ENCODE results near the gene DNAJC15.
"Not testable (repeated sequence)": the region's sequence is repeated elsewhere in the genome, so short reads cannot be mapped to it uniquely, and the experiment has no call there.

Gene DNAJC15

DNA sequence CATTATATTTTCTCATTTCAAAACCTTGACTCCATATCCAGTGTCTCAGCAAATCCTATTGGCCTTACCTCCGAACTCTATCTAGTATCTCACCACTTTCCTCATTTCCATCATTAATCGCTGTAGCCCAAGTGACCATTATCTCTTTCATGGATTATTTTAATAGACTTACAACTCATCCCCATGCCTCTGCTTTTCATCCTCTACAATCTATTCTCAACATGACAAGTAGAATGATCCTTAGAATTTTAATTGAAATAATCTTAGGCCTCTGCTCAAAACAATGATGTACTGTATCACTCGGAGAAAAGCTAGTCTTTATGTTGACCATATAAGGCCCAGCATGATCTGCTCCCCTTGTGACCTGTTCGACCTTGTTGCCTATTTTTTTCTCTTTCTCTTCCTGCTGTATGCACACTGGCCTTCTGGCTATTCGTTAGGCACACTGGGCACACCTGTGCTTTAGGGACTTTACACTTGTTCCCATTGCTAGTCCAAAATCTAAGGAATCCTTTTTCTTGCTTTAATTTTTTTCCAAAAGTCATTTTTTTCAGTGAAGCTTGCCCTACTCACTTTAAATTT lies 21.4 kb downstream of the DNAJC15 start:
- no peak for DNase-seq

DNA sequence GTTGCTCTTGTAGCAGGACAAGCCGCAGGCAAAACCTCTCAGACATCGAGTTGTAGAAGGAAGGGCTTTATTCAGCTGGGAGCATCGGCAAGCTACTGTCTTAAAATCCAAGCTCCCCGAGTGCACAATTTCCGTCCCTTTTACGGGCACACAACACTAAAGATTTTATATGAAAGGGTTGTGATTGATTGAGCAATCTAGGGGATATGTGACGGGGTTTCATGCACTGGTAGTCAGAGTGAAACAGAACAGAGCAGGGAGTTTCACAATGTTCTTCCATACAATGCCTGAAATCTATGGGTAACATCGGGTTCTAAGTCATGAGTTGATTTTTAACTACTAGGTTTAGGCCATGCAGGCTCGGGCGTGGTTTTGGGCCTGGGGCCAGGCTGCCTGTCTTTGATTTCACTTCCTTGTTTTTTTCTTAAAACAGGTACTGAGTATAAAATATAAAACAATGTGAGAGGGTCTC lies 22.0 kb downstream of the DNAJC15 start:
- peak in 4 of 56 donors; percentile 2 to 15 (median 10) for DNase-seq

DNA sequence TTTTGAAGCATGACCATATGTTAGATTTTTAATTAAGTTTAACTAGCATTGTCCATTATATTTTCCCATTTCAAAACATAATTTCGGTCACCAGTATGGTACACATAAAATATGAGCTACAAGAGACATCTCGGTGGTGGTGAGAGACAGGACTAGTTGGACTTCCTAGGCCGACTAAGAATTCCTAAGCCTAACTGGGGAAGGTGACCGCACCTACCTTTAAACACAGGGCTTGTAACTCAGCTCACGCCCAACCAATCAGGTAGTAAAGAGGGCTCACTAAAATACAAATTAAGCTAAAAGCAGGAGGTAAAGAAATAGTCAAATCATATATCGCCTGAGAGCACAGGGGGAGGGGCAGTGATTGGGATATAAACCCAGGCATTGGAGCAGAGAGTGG lies 22.9 kb downstream of the DNAJC15 start:
- no peak for DNase-seq

DNA sequence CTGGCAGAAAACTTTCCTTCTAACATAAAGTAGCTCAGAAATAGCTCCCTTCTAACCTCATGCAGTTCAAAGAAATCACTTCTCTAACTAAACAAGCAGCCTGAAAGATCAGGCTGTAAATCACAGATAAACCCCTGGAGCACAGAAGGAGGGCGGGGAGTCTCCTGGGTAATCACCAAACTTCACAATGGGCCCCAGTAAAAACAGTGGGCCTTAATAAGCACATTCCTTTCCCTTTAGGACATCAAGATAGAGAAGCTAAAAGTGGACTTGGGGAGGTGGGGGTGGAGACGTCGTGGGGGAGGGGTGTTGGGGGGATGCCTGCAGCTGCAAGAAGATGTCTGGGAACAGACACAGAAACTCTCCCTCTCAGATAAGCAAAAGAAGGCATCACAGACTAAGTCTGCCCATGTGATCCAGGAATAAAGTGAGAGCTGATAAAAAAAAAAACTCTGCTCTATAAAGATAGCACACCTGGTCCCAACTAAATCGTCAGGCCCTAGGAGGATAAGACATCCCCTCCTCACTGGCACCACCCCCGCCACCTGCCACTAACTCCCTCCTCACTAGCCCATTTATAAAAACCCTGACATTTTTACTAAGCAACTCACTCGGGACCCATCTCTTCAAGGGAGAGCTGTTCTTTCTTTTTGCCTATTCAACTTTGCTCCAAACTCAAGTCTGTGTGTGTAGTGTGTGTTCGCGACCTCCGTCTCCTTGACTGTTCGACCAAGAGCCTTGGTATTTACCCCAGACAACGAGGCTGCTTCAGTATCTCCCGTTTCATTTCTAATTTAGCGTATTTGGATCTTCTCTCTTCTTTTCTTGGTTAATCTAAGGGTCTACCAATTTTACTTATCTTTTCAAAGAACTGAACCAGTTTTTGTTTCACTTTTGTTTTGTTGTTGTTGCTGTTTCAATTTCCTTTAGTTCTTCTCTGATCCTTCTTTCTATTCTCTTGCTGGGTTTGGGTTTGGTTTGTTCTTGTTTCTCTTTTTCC lies 31.7 kb downstream of the DNAJC15 start:
- no peak for DNase-seq

DNA sequence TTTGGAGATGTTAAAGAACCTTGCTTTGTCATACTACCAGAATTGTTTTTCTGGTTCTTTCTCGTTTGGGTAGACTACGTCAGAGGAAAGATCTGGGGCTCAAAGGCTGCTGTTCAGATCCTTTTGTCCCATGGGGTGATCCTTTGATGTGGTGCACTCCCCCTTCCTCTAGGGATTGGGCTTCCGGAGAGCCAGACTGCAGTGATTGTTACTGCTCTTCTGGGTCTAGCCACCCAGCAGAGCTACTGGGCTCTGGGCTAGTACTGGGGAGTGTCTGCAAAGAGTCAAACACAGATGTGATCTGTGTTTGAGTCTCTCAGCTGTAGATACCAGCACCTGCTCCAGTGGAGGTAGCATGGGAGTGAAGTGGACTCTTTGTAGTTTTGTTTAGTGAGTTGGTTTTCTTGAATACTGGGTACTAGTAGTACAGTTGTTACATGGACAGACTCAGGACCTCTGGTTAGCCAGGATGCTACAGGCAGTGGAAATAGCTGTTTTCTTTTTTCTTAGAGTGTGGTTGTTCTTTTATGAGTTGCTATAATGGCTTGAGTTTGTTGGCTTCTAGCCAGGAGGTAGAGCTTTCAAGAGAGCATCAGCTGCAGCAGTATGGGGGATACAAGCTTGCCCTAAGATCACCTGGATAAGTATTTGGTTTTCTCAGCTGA lies 34.4 kb downstream of the DNAJC15 start:
- DNase-seq: no peak

DNA sequence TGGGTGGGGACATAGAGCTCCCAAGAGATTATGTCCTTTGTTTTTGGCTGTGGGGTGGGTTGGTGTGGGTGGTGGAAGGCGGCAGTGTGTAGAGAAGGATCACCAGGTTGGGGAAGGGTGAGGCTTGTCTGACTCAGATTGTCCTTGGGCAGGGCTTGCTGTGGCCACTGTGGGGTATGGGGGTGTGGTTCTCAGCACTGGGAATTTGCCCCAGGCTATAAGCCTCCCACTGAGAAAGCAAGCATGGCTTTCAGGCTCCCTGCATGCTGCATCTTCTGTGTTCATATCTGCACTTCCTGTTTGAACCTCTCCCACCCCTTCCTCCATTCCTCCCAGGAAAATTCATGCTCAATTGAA lies 34.9 kb downstream of the DNAJC15 start:
- DNase-seq: no peak

DNA sequence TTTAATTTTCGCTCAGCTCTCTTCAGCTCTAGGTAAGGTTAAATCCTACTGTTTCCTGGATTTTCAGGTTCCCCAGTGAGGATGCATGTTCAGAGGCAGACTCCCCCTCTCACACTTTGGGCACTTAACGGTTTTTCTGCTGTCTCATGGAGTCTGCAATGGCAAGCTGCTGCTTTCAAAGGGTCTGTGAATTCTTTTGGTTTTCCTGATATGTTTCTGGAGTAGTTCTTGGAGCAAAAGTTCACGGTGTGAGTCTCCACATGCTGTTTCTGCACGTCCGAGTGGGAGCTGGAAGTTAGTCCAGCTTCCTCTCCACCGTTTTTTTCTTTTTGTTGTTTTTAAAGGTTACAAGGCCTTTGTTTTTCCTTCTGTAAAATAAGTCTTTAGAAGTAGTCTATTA lies 35.4 kb downstream of the DNAJC15 start:
- no peak for DNase-seq

DNA sequence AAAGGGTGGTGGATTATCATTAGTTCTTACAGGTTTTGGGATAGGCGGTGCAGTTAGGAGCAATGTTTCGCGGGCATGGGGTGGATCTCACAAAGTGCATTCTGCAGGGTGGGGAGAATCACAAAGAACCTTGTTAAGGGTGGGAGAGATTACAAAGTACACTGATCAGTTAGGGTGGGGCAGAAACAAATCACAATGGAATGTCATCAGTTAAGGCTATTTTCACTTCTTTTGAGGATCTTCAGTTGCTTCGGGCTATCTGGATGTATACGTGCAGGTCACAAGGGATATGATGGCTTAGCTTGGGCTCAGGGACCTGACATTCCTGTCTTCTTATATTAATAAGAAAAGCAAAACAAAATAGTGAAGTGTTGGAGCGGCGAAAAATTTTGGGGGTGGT lies 36.4 kb downstream of the DNAJC15 start:
- DNase-seq: not testable (repeated sequence)

DNA sequence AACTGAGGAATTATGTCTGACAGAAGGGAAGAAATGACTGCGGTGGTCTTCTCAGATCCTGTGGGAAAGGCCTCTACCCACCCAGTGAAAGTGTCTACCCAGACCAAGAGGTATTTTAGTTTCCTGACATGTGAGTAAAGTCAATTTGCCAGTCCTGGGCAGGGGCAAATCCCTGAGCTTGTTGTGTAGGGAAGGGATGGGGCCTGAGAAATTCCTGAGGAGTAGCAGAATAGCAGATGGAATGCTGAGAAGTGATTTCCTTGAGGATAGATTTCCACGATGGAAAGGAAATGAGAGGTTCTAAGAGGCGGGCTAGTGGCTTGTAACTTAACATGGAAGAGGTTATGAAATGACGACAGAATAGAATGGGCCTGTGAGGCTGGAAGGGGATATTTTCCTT lies 37.4 kb downstream of the DNAJC15 start:
- not testable (repeated sequence) for DNase-seq

DNA sequence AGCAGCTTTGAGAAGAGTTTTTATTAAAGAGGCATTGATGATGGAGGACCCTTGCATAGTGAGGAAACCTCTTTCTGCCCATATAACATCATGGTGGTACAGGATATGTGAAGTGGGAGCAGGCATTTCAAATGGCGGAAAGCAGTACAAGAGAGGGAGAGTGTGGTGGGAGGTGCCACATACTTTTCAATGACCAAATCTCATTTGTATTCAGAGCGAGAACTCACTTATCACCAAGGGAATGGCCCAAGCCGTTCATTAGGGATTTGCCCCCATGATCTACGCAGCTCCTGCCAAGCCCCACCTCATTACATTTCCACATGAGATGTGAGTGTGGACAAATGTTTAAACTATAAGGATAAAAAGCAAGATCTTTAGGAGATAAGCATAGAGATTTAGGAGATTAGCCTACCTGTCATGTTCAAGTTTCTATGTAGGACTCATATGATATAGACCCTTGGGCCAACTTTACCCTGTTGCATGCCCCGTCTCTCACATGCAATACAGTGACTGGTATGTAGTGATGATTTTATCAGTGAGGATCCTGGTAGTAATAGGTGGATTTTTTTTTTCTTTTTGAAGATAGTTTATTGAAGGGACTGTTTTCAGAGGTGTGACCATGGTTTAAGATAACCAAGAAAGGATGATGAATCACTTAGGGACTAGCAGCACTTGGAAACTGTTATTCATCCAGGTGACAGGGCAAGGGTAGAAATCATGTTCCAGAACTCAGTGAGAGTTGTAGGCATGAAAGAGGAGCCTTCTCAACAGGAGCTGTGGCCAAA lies 38.3 kb downstream of the DNAJC15 start:
- no peak for DNase-seq

DNA sequence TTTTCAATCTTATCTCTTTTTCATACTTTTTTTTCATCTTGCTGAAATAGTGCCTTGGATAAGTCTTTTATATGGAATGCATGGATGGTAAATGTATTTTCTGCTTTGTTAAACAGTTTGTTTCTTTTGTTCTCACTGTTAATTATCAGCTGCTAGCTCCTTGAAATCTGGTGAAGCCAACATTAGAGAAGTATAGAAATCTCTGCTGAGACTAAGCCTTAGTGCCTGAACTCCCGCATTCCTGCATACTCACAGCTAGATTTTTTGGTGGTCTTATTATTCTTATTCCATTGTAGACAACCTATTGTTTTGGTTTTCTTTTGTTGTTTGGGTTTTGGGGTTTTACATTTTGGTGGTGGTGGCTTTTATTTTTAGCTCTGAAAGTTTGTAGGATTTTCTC lies 48.4 kb downstream of the DNAJC15 start:
- no peak for DNase-seq

DNA sequence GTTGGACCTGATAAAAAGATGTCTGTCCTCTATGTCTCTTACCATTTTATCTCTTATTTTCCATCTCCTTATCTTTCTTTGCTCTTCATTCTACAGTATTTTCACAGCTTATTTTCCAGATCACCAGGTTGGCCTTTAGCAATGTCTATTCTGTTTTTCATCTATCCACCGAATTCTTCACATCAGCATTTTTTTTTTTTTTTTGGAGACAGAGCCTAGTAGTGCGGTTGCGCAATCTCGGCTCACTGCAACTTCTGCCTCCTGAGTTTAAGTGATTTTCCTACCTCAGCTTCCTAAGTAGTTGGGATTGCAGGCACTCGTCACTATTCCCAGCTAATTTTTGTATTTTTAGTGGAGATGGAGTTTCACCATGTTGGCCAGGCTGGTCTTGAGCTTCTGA lies 49.0 kb downstream of the DNAJC15 start:
- no peak for DNase-seq

DNA sequence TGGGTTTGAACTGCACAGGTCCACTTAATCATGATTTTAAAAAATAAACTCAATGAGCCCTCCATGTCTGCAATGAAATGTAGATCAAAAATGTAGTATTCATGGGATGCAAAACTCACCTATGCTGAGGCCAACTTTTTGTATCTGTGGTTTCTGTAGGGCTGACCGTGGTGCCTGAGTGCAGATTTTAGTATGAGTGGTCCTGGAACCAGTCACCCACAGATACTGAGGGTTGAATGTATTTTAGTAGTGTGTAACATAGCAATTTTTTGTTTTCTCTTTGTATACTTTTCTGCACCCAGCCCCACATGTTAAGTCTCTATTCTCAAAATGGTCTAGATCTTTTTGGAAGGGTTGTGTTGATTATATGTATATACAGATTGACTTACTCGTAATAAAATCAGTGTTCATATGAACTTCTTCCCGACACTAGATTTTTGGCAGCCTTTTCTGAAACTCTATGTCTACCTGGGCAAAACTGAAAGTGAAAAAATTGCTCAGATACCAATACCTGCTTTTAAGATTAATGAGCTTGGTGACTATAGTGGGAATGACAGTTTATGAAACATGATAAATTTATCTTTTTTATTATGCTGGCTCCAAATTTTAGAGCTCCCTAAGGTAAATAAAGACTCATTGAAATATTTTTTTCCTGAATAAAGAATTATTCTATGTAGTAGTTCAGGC lies 51.6 kb downstream of the DNAJC15 start:
- no peak for DNase-seq

DNA sequence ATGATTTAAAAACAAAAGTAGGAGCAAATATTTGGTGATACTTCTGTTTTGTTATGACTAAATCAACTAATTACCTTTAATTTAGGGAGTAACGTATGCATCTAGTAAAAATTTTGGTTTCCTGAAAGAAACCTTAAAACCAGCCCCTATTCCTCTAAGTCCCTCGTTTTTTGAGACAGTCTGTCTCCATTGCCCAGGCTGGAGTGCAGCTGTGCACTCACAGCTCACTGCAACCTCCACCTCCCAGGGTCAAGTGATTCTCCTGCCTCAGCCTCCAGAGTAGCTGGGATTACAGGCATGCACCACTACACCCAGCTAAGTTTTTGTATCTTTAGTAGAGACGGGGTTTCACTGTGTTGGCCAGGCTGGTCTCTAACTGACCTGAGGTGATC lies 52.1 kb downstream of the DNAJC15 start:
- not testable (repeated sequence) for DNase-seq

DNA sequence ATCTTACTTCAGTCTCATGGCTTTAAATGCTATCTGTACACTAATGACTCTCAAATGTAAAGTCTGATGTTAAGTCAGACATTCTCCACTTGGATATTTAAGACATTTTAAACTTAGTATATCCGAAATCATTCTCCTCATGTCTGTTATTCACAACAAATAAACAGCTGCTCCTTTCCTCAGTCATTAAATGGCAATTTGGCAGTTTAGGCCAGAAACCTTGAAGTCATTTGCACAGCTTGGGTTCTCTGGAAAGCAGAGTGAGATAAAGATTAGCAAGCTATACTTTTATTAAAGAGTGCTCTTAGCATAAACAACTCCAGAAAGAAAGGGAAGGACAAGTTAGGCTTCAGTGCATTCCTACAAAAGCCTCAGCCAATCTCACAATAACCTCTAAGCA lies 53.7 kb downstream of the DNAJC15 start:
- no peak for DNase-seq

DNA sequence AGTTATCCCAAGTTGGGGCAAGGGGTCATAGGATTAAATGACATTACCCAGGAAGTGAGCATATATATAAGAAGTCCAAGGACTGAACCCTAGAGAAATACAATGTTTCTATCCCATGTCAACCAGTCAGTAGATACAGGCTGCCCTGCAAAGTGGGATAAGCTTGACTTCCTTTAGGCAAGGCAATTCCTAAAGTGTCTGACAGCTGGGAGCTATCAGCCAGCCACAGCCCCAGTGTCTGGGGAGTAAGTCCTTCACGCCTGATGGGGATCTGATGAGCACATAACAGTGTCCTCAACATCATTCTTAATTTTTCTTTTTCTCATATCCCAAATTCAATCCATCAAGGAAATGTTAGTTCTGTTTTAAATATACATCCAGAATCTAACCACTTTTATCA lies 54.1 kb downstream of the DNAJC15 start:
- no peak for DNase-seq

DNA sequence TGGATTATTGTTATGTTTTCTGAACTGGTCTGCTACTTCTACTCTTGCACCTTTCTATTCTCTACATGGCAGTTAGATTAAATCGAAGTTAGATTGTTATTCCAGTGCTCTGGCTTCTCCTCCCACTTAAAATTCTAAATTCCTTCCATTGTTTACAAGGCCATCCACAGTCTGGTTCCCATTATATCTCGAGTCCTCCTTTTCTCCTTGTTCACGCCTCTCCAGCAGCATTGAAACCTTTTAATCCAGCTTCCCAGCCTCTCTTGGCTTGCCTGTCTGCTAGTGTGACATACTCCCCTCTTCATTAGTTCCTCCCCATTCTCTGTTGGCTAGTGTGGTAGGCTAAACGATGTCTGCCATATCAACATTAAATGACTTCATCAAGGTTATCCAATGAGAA lies 54.5 kb downstream of the DNAJC15 start:
- DNase-seq: no peak

DNA sequence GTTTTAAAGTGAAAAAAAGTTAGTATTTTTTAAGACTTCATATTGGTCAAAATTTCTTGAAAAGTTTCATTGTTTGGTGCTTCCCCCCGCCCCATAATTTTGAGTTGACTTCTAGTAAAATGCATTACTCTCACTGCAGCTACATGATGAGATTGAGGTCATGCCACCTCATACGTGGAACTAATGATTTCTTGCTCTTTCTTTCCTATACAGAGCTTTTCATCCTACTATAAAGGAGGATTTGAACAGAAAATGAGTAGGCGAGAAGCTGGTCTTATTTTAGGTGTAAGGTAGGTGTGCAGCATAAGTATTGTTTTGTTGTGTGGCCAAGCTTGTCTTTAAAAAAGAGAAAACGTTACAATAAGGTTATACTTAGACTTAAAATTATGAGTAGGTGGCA lies 55.0 kb downstream of the DNAJC15 start:
- DNase-seq: no peak

DNA sequence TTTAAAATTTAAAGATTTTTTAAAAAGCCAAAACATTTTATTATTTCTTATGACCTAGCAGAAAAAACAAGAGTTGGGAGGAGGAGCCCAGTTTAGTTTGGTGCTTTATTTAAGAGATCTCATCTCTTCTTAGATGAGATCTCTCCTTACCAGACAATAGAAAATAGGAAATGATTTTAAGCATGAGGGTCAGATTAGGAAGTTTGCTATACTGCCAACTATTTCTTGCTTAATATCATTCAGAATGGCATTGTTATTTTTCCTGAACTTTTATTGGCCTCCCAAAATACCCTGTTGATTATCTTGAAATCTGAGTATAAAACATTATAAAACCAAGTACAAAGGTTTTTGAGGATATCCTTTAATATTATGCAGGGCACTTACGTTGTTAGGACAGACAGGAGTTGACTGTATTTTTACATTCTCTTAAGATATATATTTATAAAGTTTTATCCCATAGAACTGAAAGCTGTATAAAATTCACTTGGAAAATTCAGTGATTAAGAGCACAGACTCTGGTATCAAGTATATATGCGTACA lies 56.1 kb downstream of the DNAJC15 start:
- no peak for DNase-seq

DNA sequence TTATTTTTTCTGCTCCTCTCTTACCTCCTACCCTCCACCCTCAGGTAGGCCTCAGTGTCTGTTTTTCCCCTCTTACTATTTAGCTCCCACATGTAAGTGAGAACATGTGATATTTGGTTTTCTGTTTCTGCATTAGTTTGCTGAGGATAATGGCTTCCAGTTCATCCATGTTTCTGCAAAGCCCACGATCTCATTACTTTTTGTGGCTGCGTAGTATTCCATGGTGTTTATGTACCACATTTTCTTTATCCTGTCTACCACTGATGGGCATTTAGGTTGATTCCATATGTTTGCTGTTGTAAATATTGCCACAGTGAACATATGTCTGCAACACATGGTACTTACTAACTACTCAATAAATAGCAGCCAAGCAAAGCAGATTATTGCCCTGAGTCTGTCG lies 56.8 kb downstream of the DNAJC15 start:
- DNase-seq: no peak

DNA sequence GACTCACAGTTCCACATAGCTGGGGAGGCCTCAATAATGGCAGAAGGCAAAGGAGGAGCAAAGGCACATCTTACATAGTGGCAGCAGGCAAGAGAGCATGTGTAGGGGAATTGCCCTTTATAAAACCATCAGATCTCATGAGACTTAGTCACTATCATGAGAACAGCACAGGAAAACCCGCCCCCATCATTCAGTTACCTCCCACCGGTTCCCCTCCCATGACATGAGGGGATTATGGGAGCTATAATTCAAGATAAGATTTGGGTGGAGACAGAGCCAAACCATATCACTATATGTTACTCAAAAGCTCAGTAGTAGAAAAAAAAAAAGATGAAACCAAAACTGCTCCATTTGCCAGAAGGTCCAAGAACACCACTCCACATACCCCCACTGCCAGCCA lies 58.5 kb downstream of the DNAJC15 start:
- DNase-seq: no peak

All from nucleus accumbens (tissue), 56 donors.